ENCODE results near the gene CYP2E1. TPM values are rescaled to one million over a fixed set of nuclear protein-coding genes. Genes with fewer than 3 reads are reported as not detected.

Gene CYP2E1
- total and polyA plus RNA-seq, 10 of the 15 experiments (the other 5 are each of a cell fraction or from before 2014, with no cell fraction given): 0.09 to 1.9 (median 0.28) TPM; not detected in 3

- TF ChIP-seq RB1 (IDR thresholded peaks at IDR 0.05; ENCODE audit: borderline replicate concordance): 0 out of 2 replicates have a peak, but pooled peaks have one; percentile 38
- TF ChIP-seq RELA (IDR thresholded peaks at IDR 0.05; ENCODE audit: borderline replicate concordance, partially characterized antibody): peak; percentile 12
- TF ChIP-seq RAD21 (IDR thresholded peaks at IDR 0.05; ENCODE audit: insufficient read depth, low read depth, low read length): peak; percentile 47
- TF ChIP-seq FOS (IDR thresholded peaks at IDR 0.05; ENCODE audit: borderline replicate concordance, extremely low read depth, insufficient read length): no peak
- TF ChIP-seq EED (IDR thresholded peaks at IDR 0.05; ENCODE audit: low read depth): no peak
- peak; percentile 54; the same call in 1 of the 2 replicates for TF ChIP-seq GABPA (IDR thresholded peaks at IDR 0.05; ENCODE audit: low read depth)
- TF ChIP-seq BHLHE40 (IDR thresholded peaks at IDR 0.05; ENCODE audit: borderline replicate concordance in 1 of 2, low read depth in 2 of 2, low read length in 1 of 2): peak in 1 of 2 experiments; percentile 54; a peak in 1 of 4 replicates
- no peak for TF ChIP-seq SIN3A (IDR thresholded peaks at IDR 0.05; ENCODE audit: low read depth, low read length)
- peak; percentile 54; the same call in 1 of the 2 replicates for TF ChIP-seq SMARCA5 (IDR thresholded peaks at IDR 0.05)
- peak; percentile 69 for TF ChIP-seq IKZF1 (conservative IDR thresholded peaks at IDR 0.05)
- peak; percentile 71 for TF ChIP-seq POLR2A (IDR thresholded peaks at IDR 0.05; ENCODE audit: low read depth, low read length)
Measured at GRCh38 chr10:133520193-133520738, 6.9 kb upstream of the CYP2E1 start (continued).

GRCh38 chr10:133523631-133524203 is 3.4 kb upstream of the CYP2E1 start:
- no peak for FAIRE-seq
- Histone ChIP-seq H3K4me2 (ENCODE audit: control insufficient read depth, insufficient read depth) (no peak overlapping the region), H3K36me3 (ENCODE audit: control insufficient read depth in 2 of 2, insufficient read depth in 2 of 2, low read length in 1 of 2) (no peaks in the 10 kb centered on the region), H3K4me3 (no peak overlapping the region), H3K9ac (ENCODE audit: control insufficient read depth, insufficient read depth, low read length) (no peak overlapping the region), H3K4me1 (ENCODE audit: control insufficient read depth, insufficient read depth, low read length) (no peaks in the 10 kb centered on the region), H4K20me1 (ENCODE audit: control insufficient read depth, insufficient read depth) (no peaks in the 10 kb centered on the region), H3K9me3 (replicated peaks; ENCODE audit: control insufficient read depth, insufficient read depth, low read length) (no peaks in the 10 kb centered on the region; the same call in 2 of the 3 replicates), H3K27me3 (replicated peaks in 1 of 2; ENCODE audit: control insufficient read depth in 2 of 2, insufficient read depth in 2 of 2, low read length in 1 of 2) (peaks cover 0 to 2% of the 10 kb centered on the region in 2 experiments; a peak in 2 of 4 replicates), H2AFZ (ENCODE audit: control insufficient read depth, low read depth, low read length) (no peak overlapping the region), H3K27ac (ENCODE audit: control insufficient read depth, insufficient read depth) (no peak overlapping the region), H3K79me2 (ENCODE audit: control insufficient read depth, insufficient read depth, low read length) (no peaks in the 10 kb centered on the region)
- BruUV-seq (replicated peaks): no TSS peak
- CTCF ChIA-PET: no interaction called here
- DNase-seq (ENCODE audit: low read depth, low spot score): no peak
- 25% methylated on average over 9 of the region's 9 CpGs for WGBS (ENCODE audit: insufficient coverage, insufficient replicate concordance, low lambda C conversion rate, missing lambda C conversion rate)
- ATAC-seq: no peak
- RAD21 ChIA-PET (ENCODE audit: unreplicated experiment): no interaction called here
- in situ Hi-C loops (cut with MboI) (no loop called here), intact Hi-C loops (cut with micrococcal nuclease; ENCODE audit: unreplicated experiment) (no loop called here)
- POLR2A ChIA-PET: interaction anchor here (1.0 kb wide), 1 partner anchor 194 kb away, joined by 3 read pairs; no protein-coding TSS in a partner anchor
- SMC1A ChIA-PET (ENCODE audit: uncharacterized antibody, unreplicated experiment): no interaction called here
- TF ChIP-seq NR2F1 (conservative IDR thresholded peaks at IDR 0.05): no peak
- no peak for TF ChIP-seq BHLHE40 (IDR thresholded peaks at IDR 0.05; ENCODE audit: borderline replicate concordance in 1 of 2, low read depth in 2 of 2, low read length in 1 of 2)
- no peak for TF ChIP-seq NR2C2 (IDR thresholded peaks at IDR 0.05; ENCODE audit: borderline replicate concordance, control insufficient read depth, insufficient read length, low read depth)
- no peak for TF ChIP-seq ZBTB11 (CRISPR knock-in tag; IDR thresholded peaks at IDR 0.05)
- no peak for TF ChIP-seq MLLT1 (IDR thresholded peaks at IDR 0.05)
- no peak for TF ChIP-seq MYC (IDR thresholded peaks at IDR 0.05; ENCODE audit: insufficient read depth, insufficient read length, insufficient replicate concordance, low read length, severe bottlenecking)
- TF ChIP-seq NFXL1 (IDR thresholded peaks at IDR 0.05; ENCODE audit: borderline replicate concordance): no peak
- TF ChIP-seq ZSCAN29 (IDR thresholded peaks at IDR 0.05): no peak

Measured in GM12878 (cell line).